ENCODE results near the gene ZNF3.
A peak's percentile ranks its signal among the peaks of the same experiment; 100 is the strongest.

Gene ZNF3

GRCh38 chr7:100102950-100103840 lies 21.7 kb upstream of the ZNF3 start:
- Histone ChIP-seq H3K36me3 (ENCODE audit: low read depth) (peaks cover 40% of the 10 kb centered on the region), H3K9me3 (ENCODE audit: severe bottlenecking) (no peaks in the 10 kb centered on the region), H3K27me3 (ENCODE audit: insufficient read depth, poor library complexity, severe bottlenecking) (no peaks in the 10 kb centered on the region), H3K27ac (ENCODE audit: poor library complexity, severe bottlenecking) (no peak overlapping the region), H3K4me1 (ENCODE audit: insufficient read depth, poor library complexity, severe bottlenecking) (peaks cover 4% of the 10 kb centered on the region), H3K4me3 (ENCODE audit: severe bottlenecking) (no peak overlapping the region)
- DNase-seq (ENCODE audit: low spot score) (no peak), ATAC-seq (ENCODE audit: low read depth) (no peak)
- TF ChIP-seq CTCF (IDR thresholded peaks at IDR 0.05; ENCODE audit: poor library complexity, severe bottlenecking): no peak

GRCh38 chr7:100101016-100101862 lies 19.7 kb upstream of the ZNF3 start, which contains the start of the genes AP4M1 and MCM7:
AP4M1 (plus strand) TSS chr7:100101643; CDS start chr7:100101715, 72 bp downstream.
MCM7 (minus strand) TSS chr7:100101397; CDS start chr7:100101294, 103 bp downstream.
- peak within 1 kb of the TSS; percentile 94 for H3K27ac ChIP-seq (ENCODE audit: poor library complexity, severe bottlenecking)
- ATAC-seq (ENCODE audit: low read depth) (peak; percentile 89), DNase-seq (ENCODE audit: low spot score) (peak; percentile 99)
- H3K36me3 ChIP-seq (ENCODE audit: low read depth): peaks cover 45% of the 10 kb centered on the region
- peak within 1 kb of the TSS; percentile 88 for H3K4me3 ChIP-seq (ENCODE audit: severe bottlenecking)
- no peaks in the 10 kb centered on the region for H3K9me3 ChIP-seq (ENCODE audit: severe bottlenecking)
- TF ChIP-seq CTCF (IDR thresholded peaks at IDR 0.05; ENCODE audit: poor library complexity, severe bottlenecking): no peak
- H3K27me3 ChIP-seq (ENCODE audit: insufficient read depth, poor library complexity, severe bottlenecking): no peaks in the 10 kb centered on the region
- H3K4me1 ChIP-seq (ENCODE audit: insufficient read depth, poor library complexity, severe bottlenecking): peaks cover 4% of the 10 kb centered on the region

GRCh38 chr7:100100420-100101015 lies 19.0 kb upstream of the ZNF3 start:
- peak; percentile 76 for ATAC-seq (ENCODE audit: low read depth)
- Histone ChIP-seq H3K9me3 (ENCODE audit: severe bottlenecking) (no peaks in the 10 kb centered on the region), H3K27ac (ENCODE audit: poor library complexity, severe bottlenecking) (peak overlapping the region; percentile 94), H3K27me3 (ENCODE audit: insufficient read depth, poor library complexity, severe bottlenecking) (no peaks in the 10 kb centered on the region), H3K4me1 (ENCODE audit: insufficient read depth, poor library complexity, severe bottlenecking) (peaks cover 4% of the 10 kb centered on the region), H3K36me3 (ENCODE audit: low read depth) (peaks cover 52% of the 10 kb centered on the region), H3K4me3 (ENCODE audit: severe bottlenecking) (peak overlapping the region; percentile 88)
- DNase-seq (ENCODE audit: low spot score): peak; percentile 91
- TF ChIP-seq CTCF (IDR thresholded peaks at IDR 0.05; ENCODE audit: poor library complexity, severe bottlenecking): no peak

- Histone ChIP-seq H3K27ac (ENCODE audit: poor library complexity, severe bottlenecking) (peak overlapping the region; percentile 94), H3K36me3 (ENCODE audit: low read depth) (peaks cover 57% of the 10 kb centered on the region), H3K9me3 (ENCODE audit: severe bottlenecking) (no peaks in the 10 kb centered on the region), H3K4me3 (ENCODE audit: severe bottlenecking) (no peak overlapping the region), H3K27me3 (ENCODE audit: insufficient read depth, poor library complexity, severe bottlenecking) (no peaks in the 10 kb centered on the region), H3K4me1 (ENCODE audit: insufficient read depth, poor library complexity, severe bottlenecking) (peaks cover 4% of the 10 kb centered on the region)
- DNase-seq (ENCODE audit: low spot score): no peak
- no peak for ATAC-seq (ENCODE audit: low read depth)
- TF ChIP-seq CTCF (IDR thresholded peaks at IDR 0.05; ENCODE audit: poor library complexity, severe bottlenecking): no peak
Observed at GRCh38 chr7:100099452-100099851, 17.9 kb upstream of the ZNF3 start.
